ENCODE results near the gene SMC1B.
"Not testable (repeated sequence)": the region's sequence is repeated elsewhere in the genome, so short reads cannot be mapped to it uniquely, and the experiment has no call there.

The SMC1B gene

GRCh38 chr22:45341498-45341897 is 71.9 kb downstream of the SMC1B start:
- no peak for DNase-seq (ENCODE audit: low spot score)

- DNase-seq (ENCODE audit: low spot score): no peak
These were observed 73.1 kb downstream of the SMC1B start for GRCh38 chr22:45340323-45340722.

- DNase-seq (ENCODE audit: low spot score): no peak
These were observed 74.6 kb downstream of the SMC1B start for GRCh38 chr22:45338795-45339194.

- no peak for DNase-seq (ENCODE audit: low spot score)
These were observed 75.9 kb downstream of the SMC1B start for GRCh38 chr22:45337536-45337935.

GRCh38 chr22:45336971-45337431 is 76.4 kb downstream of the SMC1B start:
- DNase-seq (ENCODE audit: low spot score): peak; percentile 73

GRCh38 chr22:45335854-45336522 is 77.4 kb downstream of the SMC1B start:
- no peak for DNase-seq (ENCODE audit: low spot score)

GRCh38 chr22:45335021-45335818 is 78.2 kb downstream of the SMC1B start:
- DNase-seq (ENCODE audit: low spot score): no peak

GRCh38 chr22:45334528-45334927 is 78.9 kb downstream of the SMC1B start:
- DNase-seq (ENCODE audit: low spot score): no peak

- DNase-seq (ENCODE audit: low spot score): no peak
These were observed 79.3 kb downstream of the SMC1B start for GRCh38 chr22:45334068-45334467.

- DNase-seq (ENCODE audit: low spot score): no peak
These were observed 81.4 kb downstream of the SMC1B start for GRCh38 chr22:45332001-45332400.

- no peak for DNase-seq (ENCODE audit: low spot score)
These were observed 81.9 kb downstream of the SMC1B start for GRCh38 chr22:45331486-45331885.

- DNase-seq (ENCODE audit: low spot score): no peak
These were observed 82.9 kb downstream of the SMC1B start for GRCh38 chr22:45330548-45330947.

- peak; percentile 81 for DNase-seq (ENCODE audit: low spot score)
These were observed 83.9 kb downstream of the SMC1B start for GRCh38 chr22:45329530-45329936.

- no peak for DNase-seq (ENCODE audit: low spot score)
These were observed 84.4 kb downstream of the SMC1B start for GRCh38 chr22:45328822-45329529.

- not testable (repeated sequence) for DNase-seq (ENCODE audit: low spot score)
These were observed 85.1 kb downstream of the SMC1B start for GRCh38 chr22:45328261-45328660.

- no peak for DNase-seq (ENCODE audit: low spot score)
These were observed 89.1 kb downstream of the SMC1B start for GRCh38 chr22:45324311-45324711.

GRCh38 chr22:45323695-45324094 is 89.7 kb downstream of the SMC1B start:
- no peak for DNase-seq (ENCODE audit: low spot score)

GRCh38 chr22:45322873-45323525 is 90.4 kb downstream of the SMC1B start:
- no peak for DNase-seq (ENCODE audit: low spot score)

GRCh38 chr22:45321827-45322226 is 91.6 kb downstream of the SMC1B start:
- DNase-seq (ENCODE audit: low spot score): no peak

- no peak for DNase-seq (ENCODE audit: low spot score)
These were observed 92.9 kb downstream of the SMC1B start for GRCh38 chr22:45320357-45320976.

GRCh38 chr22:45319324-45319685 is 94.1 kb downstream of the SMC1B start:
- no peak for DNase-seq (ENCODE audit: low spot score)

All from globus pallidus (tissue), 1 donor.